ENCODE data around the gene TNS4.

DNA sequence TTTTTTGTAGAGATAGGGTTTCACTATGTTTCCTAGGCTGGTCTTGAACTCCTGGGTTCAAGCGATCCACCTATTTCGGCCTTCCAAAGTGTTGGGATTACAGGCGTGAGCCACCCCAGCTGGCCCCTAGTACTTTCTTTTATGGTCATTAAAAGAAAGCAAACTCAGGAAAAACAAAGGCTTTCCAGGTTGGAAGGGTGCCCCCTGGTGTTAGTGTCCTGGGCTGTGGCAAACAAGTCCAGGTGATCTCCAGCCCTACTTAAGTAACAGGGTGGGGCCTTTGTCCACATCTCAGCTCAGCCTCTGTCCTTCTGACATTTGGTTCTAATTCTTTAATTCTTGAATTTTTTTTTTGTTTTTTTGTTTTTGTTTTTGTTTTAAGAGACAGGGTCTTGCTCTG, 51.2 kb downstream of the TNS4 start:
- TF ChIP-seq, protein P1, sequence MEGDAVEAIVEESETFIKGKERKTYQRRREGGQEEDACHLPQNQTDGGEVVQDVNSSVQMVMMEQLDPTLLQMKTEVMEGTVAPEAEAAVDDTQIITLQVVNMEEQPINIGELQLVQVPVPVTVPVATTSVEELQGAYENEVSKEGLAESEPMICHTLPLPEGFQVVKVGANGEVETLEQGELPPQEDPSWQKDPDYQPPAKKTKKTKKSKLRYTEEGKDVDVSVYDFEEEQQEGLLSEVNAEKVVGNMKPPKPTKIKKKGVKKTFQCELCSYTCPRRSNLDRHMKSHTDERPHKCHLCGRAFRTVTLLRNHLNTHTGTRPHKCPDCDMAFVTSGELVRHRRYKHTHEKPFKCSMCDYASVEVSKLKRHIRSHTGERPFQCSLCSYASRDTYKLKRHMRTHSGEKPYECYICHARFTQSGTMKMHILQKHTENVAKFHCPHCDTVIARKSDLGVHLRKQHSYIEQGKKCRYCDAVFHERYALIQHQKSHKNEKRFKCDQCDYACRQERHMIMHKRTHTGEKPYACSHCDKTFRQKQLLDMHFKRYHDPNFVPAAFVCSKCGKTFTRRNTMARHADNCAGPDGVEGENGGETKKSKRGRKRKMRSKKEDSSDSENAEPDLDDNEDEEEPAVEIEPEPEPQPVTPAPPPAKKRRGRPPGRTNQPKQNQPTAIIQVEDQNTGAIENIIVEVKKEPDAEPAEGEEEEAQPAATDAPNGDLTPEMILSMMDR (IDR thresholded peaks at IDR 0.05) = peak; percentile 76
- TF ChIP-seq, protein P2, sequence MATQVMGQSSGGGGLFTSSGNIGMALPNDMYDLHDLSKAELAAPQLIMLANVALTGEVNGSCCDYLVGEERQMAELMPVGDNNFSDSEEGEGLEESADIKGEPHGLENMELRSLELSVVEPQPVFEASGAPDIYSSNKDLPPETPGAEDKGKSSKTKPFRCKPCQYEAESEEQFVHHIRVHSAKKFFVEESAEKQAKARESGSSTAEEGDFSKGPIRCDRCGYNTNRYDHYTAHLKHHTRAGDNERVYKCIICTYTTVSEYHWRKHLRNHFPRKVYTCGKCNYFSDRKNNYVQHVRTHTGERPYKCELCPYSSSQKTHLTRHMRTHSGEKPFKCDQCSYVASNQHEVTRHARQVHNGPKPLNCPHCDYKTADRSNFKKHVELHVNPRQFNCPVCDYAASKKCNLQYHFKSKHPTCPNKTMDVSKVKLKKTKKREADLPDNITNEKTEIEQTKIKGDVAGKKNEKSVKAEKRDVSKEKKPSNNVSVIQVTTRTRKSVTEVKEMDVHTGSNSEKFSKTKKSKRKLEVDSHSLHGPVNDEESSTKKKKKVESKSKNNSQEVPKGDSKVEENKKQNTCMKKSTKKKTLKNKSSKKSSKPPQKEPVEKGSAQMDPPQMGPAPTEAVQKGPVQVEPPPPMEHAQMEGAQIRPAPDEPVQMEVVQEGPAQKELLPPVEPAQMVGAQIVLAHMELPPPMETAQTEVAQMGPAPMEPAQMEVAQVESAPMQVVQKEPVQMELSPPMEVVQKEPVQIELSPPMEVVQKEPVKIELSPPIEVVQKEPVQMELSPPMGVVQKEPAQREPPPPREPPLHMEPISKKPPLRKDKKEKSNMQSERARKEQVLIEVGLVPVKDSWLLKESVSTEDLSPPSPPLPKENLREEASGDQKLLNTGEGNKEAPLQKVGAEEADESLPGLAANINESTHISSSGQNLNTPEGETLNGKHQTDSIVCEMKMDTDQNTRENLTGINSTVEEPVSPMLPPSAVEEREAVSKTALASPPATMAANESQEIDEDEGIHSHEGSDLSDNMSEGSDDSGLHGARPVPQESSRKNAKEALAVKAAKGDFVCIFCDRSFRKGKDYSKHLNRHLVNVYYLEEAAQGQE (IDR thresholded peaks at IDR 0.05) = no peak
- TF ChIP-seq EP300 (IDR thresholded peaks at IDR 0.05) = no peak
- TF ChIP-seq RCOR1 (IDR thresholded peaks at IDR 0.05; ENCODE audit: low read depth, low read length) = no peak
- TF ChIP-seq CEBPB (IDR thresholded peaks at IDR 0.05) = no peak
- no peak for TF ChIP-seq POLR2A (IDR thresholded peaks at IDR 0.05; ENCODE audit: low read length)
- TF ChIP-seq JUN (IDR thresholded peaks at IDR 0.05) = peak in 1 of 2 experiments; percentile 46; a peak in 4 of 5 replicates
- TF ChIP-seq RNF2 (IDR thresholded peaks at IDR 0.05; ENCODE audit: borderline replicate concordance, low read depth) = no peak
- TF ChIP-seq RFX5 (IDR thresholded peaks at IDR 0.05) = no peak
